Transverse colon (tissue), 4 donors: ENCODE data around the gene H2BK1.

Experiments used
- EP300 ChIP-seq: sonication (generic); formaldehyde crosslinking; IDR thresholded peaks from one replicate; pipeline ENCODE4 v1.6.1; 2017; ENCODE audit warnings: antibody characterized with exemption, low read depth
- POLR2A ChIP-seq: fragments of 450-650 bp; IDR thresholded peaks from one replicate; pipeline ENCODE4 v1.6.1; 2016; ENCODE audit warnings: antibody characterized with exemption, mild to moderate bottlenecking, moderate library complexity
- POLR2AphosphoS5 ChIP-seq, 3 donors: sonication (generic); formaldehyde crosslinking; IDR thresholded peaks; one replicate each; pipeline ENCODE4 v1.6.1; 2016; ENCODE audit warnings: antibody characterized with exemption in 3 of 3
- TF ChIP-seq, protein P1 (sequence below), 5 experiments: fragments of 200-600 bp in 3 of 5; fragments of 450-650 bp in 2 of 5; sonication (generic) in 3 of 5; IDR thresholded peaks; 1 replicate in 2 of 5; 2 replicates in 3 of 5; pipeline ENCODE4 v1.5.1; 2016 to 2017; ENCODE audit warnings: antibody characterized with exemption in 5 of 5, inconsistent platforms in 3 of 5, mild to moderate bottlenecking in 2 of 5, moderate library complexity in 1 of 5

DNA sequence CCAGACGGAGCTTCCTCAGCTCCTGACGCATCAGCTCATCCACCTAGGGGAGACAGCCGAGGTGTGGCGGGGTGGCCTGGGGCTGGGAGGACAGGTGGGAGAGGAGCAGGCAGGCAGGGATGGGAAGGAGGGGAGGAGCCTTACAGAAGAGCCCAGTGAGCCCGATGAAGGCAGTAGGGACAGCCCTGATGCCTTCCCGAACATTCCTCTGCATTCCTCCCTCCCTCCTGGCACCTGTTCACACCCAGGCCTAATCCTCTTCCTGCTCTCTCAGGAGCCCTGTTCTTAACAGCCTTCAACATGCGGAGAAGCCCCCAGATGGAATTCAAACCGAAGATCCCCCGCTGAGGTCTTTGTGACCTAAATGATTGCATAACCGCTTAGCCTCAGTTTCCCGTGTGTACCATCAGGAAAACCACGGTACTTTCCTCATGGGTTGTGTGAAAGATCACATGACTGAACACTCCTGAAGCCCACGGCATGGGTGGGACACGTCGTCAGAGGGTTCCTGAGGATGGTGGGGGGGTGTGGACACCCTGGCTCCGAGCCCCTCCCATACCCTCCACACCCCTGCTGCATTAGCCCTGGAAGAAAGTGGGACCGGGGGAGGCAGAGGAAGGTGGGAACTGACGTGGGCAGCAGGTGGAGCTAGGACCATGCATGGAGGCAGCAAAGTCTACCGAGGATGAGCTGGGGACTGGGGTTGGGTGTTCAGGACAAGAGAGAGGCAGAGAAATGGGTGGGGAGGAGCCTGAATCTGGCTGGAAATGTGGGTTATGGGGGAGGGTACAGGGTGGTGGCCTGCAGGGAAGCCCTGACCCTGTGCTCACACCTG is 14.5 kb downstream of the H2BK1 start:
- TF ChIP-seq, protein P1, sequence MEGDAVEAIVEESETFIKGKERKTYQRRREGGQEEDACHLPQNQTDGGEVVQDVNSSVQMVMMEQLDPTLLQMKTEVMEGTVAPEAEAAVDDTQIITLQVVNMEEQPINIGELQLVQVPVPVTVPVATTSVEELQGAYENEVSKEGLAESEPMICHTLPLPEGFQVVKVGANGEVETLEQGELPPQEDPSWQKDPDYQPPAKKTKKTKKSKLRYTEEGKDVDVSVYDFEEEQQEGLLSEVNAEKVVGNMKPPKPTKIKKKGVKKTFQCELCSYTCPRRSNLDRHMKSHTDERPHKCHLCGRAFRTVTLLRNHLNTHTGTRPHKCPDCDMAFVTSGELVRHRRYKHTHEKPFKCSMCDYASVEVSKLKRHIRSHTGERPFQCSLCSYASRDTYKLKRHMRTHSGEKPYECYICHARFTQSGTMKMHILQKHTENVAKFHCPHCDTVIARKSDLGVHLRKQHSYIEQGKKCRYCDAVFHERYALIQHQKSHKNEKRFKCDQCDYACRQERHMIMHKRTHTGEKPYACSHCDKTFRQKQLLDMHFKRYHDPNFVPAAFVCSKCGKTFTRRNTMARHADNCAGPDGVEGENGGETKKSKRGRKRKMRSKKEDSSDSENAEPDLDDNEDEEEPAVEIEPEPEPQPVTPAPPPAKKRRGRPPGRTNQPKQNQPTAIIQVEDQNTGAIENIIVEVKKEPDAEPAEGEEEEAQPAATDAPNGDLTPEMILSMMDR (IDR thresholded peaks at IDR 0.05), result no peak
- TF ChIP-seq POLR2AphosphoS5 (IDR thresholded peaks at IDR 0.05) (no peak), POLR2A (no peak), EP300 (no peak)
